ENCODE results near the gene CCNH. TPM values are rescaled to one million over a fixed set of nuclear protein-coding genes. Genes with fewer than 3 reads are reported as not detected.

The CCNH gene
- total and polyA plus RNA-seq, 2 of the 4 experiments (the other 2 are of a cell fraction): 37.4 to 100 TPM

DNA sequence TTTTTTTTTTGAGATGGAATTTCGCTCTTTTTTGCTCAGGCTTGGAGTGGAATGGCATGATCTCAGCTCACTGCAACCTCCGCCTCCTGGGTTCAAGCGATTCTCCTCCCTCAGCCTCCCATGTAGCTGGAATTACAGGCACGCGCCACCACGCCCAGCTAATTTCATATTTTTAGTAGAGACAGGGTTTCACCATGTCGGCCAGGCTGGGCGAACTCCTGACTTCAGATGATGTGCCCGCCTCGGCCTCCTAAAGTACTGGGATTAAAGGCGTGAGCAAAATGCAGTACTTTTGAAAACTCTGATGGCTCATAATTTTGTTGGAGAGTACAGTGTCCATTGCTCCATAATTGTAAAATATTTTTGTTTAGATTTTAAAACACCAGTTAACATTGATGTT is 52.6 kb downstream of the CCNH start:
- no peak for ATAC-seq (ENCODE audit: low read depth)
- Histone ChIP-seq H3K56ac (ENCODE audit: extremely low read depth, insufficient read depth, low read length) (no peak overlapping the region), H3K27me3 (ENCODE audit: control insufficient read depth, insufficient read depth, low read length) (no peaks in the 10 kb centered on the region), H2AFZ (replicated peaks; ENCODE audit: low read length, poor library complexity) (no peak overlapping the region), H2BK5ac (ENCODE audit: low read depth, low read length, poor library complexity, severe bottlenecking) (no peak overlapping the region), H4K91ac (ENCODE audit: insufficient read depth, low read depth, low read length) (no peak overlapping the region), H4K8ac (ENCODE audit: low read depth in 2 of 2, low read length in 2 of 2) (no peak overlapping the region), H3K4ac (ENCODE audit: low read depth, low read length) (no peak overlapping the region), H3K36me3 (ENCODE audit: control insufficient read depth, insufficient read depth, low read length) (peaks cover 6% of the 10 kb centered on the region; the same call in 1 of the 2 replicates), H3K9ac (ENCODE audit: low read depth, low read length) (no peak overlapping the region), H3K18ac (ENCODE audit: low read depth, low read length) (no peak overlapping the region), H3K23ac (ENCODE audit: low read depth, low read length) (no peak overlapping the region), H3K27ac (ENCODE audit: insufficient read depth, low read length) (no peak overlapping the region), H4K5ac (ENCODE audit: low read depth, low read length) (no peak overlapping the region), H3K4me2 (ENCODE audit: low read depth, low read length) (no peak overlapping the region), H2BK15ac (ENCODE audit: low read depth, low read length) (no peak overlapping the region), H3K9me1 (ENCODE audit: insufficient read depth, low read length) (0 out of 2 replicates have a peak, but pooled peaks cover 3% of the 10 kb centered on the region), H3K4me1 (ENCODE audit: control insufficient read depth, insufficient read depth, low read length) (peaks cover 1% of the 10 kb centered on the region; the same call in 1 of the 2 replicates), H2AK5ac (ENCODE audit: low read depth, low read length) (no peak overlapping the region), H2BK20ac (ENCODE audit: low read depth, low read length) (no peak overlapping the region), H3K79me1 (ENCODE audit: low read depth in 1 of 2, low read length in 2 of 2) (peaks cover 24 to 36% of the 10 kb centered on the region in 2 experiments), H3K14ac (replicated peaks; ENCODE audit: low read depth, low read length) (no peak overlapping the region), H4K20me1 (ENCODE audit: insufficient read depth, low read length) (no peaks in the 10 kb centered on the region), H2AK9ac (replicated peaks; ENCODE audit: low read depth, low read length, poor library complexity) (no peak overlapping the region), H3K9me3 (ENCODE audit: control insufficient read depth, insufficient read depth, low read length) (peaks cover 3% of the 10 kb centered on the region; the same call in 1 of the 2 replicates), H2BK120ac (ENCODE audit: low read depth, low read length) (no peak overlapping the region), H3K4me3 (ENCODE audit: insufficient read depth, low read depth, low read length) (no peak overlapping the region)
- dilution Hi-C loops (cut with HindIII; ENCODE audit: low sequenced_read_pairs, unreplicated experiment): no loop called here
- intact Hi-C loops (cut with micrococcal nuclease): no loop called here
- CTCF ChIA-PET: interaction anchor here (0.6 to 1.1 kb wide), 2 partner anchors 17 to 205 kb away, joined by 3 read pairs; no protein-coding TSS in a partner anchor
- POLR2A ChIA-PET (ENCODE audit: unreplicated experiment): no interaction called here
- BruUV-seq (replicated peaks): no TSS peak
- in situ Hi-C loops (cut with MboI; ENCODE audit: low sequenced_read_pairs): no loop called here
- DNase-seq: no peak
- 100% methylated on average over 2 of the region's 11 CpGs; no CpG with 5 or more reads in 1 of the 2 experiments for WGBS, 2 experiments (ENCODE audit: extremely low coverage in 2 of 2, insufficient read length in 1 of 2)
- no peak for TF ChIP-seq SMC3 (IDR thresholded peaks at IDR 0.05; ENCODE audit: low read depth, low read length)
- no peak for TF ChIP-seq FOS (IDR thresholded peaks at IDR 0.05; ENCODE audit: low read depth, low read length)
- TF ChIP-seq BHLHE40 (IDR thresholded peaks at IDR 0.05; ENCODE audit: low read depth, low read length): no peak
- TF ChIP-seq, protein P1, sequence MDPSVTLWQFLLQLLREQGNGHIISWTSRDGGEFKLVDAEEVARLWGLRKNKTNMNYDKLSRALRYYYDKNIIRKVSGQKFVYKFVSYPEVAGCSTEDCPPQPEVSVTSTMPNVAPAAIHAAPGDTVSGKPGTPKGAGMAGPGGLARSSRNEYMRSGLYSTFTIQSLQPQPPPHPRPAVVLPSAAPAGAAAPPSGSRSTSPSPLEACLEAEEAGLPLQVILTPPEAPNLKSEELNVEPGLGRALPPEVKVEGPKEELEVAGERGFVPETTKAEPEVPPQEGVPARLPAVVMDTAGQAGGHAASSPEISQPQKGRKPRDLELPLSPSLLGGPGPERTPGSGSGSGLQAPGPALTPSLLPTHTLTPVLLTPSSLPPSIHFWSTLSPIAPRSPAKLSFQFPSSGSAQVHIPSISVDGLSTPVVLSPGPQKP (IDR thresholded peaks at IDR 0.05; ENCODE audit: borderline replicate concordance, low read depth, low read length): no peak
- no peak for TF ChIP-seq NFE2L2 (IDR thresholded peaks at IDR 0.05; ENCODE audit: low read depth, low read length)
- TF ChIP-seq, protein P2, sequence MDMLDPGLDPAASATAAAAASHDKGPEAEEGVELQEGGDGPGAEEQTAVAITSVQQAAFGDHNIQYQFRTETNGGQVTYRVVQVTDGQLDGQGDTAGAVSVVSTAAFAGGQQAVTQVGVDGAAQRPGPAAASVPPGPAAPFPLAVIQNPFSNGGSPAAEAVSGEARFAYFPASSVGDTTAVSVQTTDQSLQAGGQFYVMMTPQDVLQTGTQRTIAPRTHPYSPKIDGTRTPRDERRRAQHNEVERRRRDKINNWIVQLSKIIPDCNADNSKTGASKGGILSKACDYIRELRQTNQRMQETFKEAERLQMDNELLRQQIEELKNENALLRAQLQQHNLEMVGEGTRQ (IDR thresholded peaks at IDR 0.05; ENCODE audit: low read depth, low read length): no peak
- no peak for TF ChIP-seq POLR2A (IDR thresholded peaks at IDR 0.05; ENCODE audit: low read depth, low read length)
- TF ChIP-seq MAZ (IDR thresholded peaks at IDR 0.05; ENCODE audit: borderline replicate concordance, low read depth, low read length): no peak
- no peak for TF ChIP-seq MXI1 (IDR thresholded peaks at IDR 0.05; ENCODE audit: borderline replicate concordance, low read depth, low read length)
- no peak for TF ChIP-seq CEBPB (IDR thresholded peaks at IDR 0.05; ENCODE audit: low read depth, low read length)
- no peak for TF ChIP-seq RFX5 (IDR thresholded peaks at IDR 0.05; ENCODE audit: low read depth, low read length)
- TF ChIP-seq RCOR1 (IDR thresholded peaks at IDR 0.05; ENCODE audit: insufficient replicate concordance, low read length): no peak
- TF ChIP-seq, protein P3, sequence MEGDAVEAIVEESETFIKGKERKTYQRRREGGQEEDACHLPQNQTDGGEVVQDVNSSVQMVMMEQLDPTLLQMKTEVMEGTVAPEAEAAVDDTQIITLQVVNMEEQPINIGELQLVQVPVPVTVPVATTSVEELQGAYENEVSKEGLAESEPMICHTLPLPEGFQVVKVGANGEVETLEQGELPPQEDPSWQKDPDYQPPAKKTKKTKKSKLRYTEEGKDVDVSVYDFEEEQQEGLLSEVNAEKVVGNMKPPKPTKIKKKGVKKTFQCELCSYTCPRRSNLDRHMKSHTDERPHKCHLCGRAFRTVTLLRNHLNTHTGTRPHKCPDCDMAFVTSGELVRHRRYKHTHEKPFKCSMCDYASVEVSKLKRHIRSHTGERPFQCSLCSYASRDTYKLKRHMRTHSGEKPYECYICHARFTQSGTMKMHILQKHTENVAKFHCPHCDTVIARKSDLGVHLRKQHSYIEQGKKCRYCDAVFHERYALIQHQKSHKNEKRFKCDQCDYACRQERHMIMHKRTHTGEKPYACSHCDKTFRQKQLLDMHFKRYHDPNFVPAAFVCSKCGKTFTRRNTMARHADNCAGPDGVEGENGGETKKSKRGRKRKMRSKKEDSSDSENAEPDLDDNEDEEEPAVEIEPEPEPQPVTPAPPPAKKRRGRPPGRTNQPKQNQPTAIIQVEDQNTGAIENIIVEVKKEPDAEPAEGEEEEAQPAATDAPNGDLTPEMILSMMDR (conservative IDR thresholded peaks at IDR 0.05; ENCODE audit: low read depth, low read length): no peak
- no peak for TF ChIP-seq CHD1 (IDR thresholded peaks at IDR 0.05; ENCODE audit: low read depth, low read length)

Measured in IMR-90 (cell line).